SK-N-SH (cell line): ENCODE data around the gene MCTP2. TPM values are rescaled to one million over a fixed set of nuclear protein-coding genes. Genes with fewer than 3 reads are reported as not detected.

Experiments
- CTCF ChIA-PET: fragments of 300-600, 350-600 bp; formaldehyde crosslinking; extraction: SDS; loops from one replicate; lab custom pipeline; 2021; lab: Yijun Ruan, JAX
- POLR2A ChIA-PET: fragments of 350-600 bp; sonication (Branson Sonifier 250); formaldehyde crosslinking; extraction: SDS; loops from one replicate; lab custom pipeline; 2020; ENCODE audit warnings: antibody characterized with exemption, inconsistent platforms; lab: Yijun Ruan, JAX
- DNase-seq: peaks from one replicate; pipeline ENCODE4 v3.0.0; 2012
- H2AFZ ChIP-seq: fragments of 200-600 bp; sonication (generic); 2 replicates; pipeline ENCODE4 v1.8.1; 2016; ENCODE audit warnings: antibody characterized with exemption, mild to moderate bottlenecking, low read depth
- H3F3A ChIP-seq: fragments of 200-600 bp; sonication (generic); replicated peaks from 2 replicates; pipeline ENCODE3; 2016; ENCODE audit warnings: antibody characterized with exemption, mild to moderate bottlenecking; ENCODE audit not compliant: insufficient read depth
- H3K27ac ChIP-seq, 2 experiments: fragments of 200-500 bp in 1 of 2; fragments of 200-600 bp in 1 of 2; sonication (Bioruptor generic) in 1 of 2; sonication (generic), shearing (Covaris generic) in 1 of 2; 2 replicates each; pipeline versions ENCODE4 v1.5.1 to v1.6.1; 2014 to 2016; ENCODE audit warnings: low read depth in 2 of 2, inconsistent platforms in 1 of 2, low read length in 1 of 2, mild to moderate bottlenecking in 1 of 2, mixed read lengths in 1 of 2
- H3K27me3 ChIP-seq: fragments of 200-600 bp; sonication (generic), shearing (Covaris generic); 2 replicates; pipeline ENCODE4 v1.6.1; 2016; ENCODE audit warnings: mixed run types; ENCODE audit not compliant: insufficient read depth
- H3K36me3 ChIP-seq, 2 experiments: fragments of 200-500 bp in 1 of 2; fragments of 200-600 bp in 1 of 2; sonication (Bioruptor generic) in 1 of 2; sonication (generic) in 1 of 2; replicated peaks in 1 of 2; 2 replicates each; pipeline versions ENCODE3 to v1.5.1; 2014 to 2016; ENCODE audit warnings: low read length in 1 of 2, mild to moderate bottlenecking in 1 of 2; ENCODE audit not compliant: insufficient read depth in 2 of 2, control insufficient read depth in 1 of 2
- H3K4me1 ChIP-seq, 2 experiments: fragments of 200-500 bp in 1 of 2; fragments of 200-600 bp in 1 of 2; sonication (Bioruptor generic) in 1 of 2; sonication (generic), shearing (Covaris generic) in 1 of 2; 2 replicates each; pipeline versions ENCODE4 v1.5.1 to v1.6.1; 2014 to 2016; ENCODE audit warnings: low read depth in 1 of 2, low read length in 1 of 2, mixed run types in 1 of 2; ENCODE audit not compliant: insufficient read depth in 2 of 2, control insufficient read depth in 1 of 2
- H3K4me2 ChIP-seq: fragments of 200-600 bp; sonication (generic), shearing (Covaris generic); 2 replicates; pipeline ENCODE4 v1.6.1; 2017; ENCODE audit warnings: mixed run types
- H3K4me3 ChIP-seq, 2 experiments: fragments of 200-500 bp in 1 of 2; fragments of 200-600 bp in 1 of 2; sonication (Bioruptor generic) in 1 of 2; sonication (generic), shearing (Covaris generic) in 1 of 2; 2 replicates each; pipeline versions ENCODE4 v1.5.1 to v1.8.1; 2014 to 2016; ENCODE audit warnings: low read depth in 2 of 2, inconsistent platforms in 1 of 2, low read length in 1 of 2, mild to moderate bottlenecking in 1 of 2, mixed read lengths in 1 of 2, moderate library complexity in 1 of 2
- H3K79me2 ChIP-seq: fragments of 200-600 bp; sonication (generic); 2 replicates; pipeline ENCODE4 v1.8.1; 2017; ENCODE audit warnings: mild to moderate bottlenecking; ENCODE audit not compliant: insufficient read depth
- H3K9ac ChIP-seq: fragments of 200-600 bp; sonication (generic); 2 replicates; pipeline ENCODE4 v1.6.1; 2017; ENCODE audit warnings: mixed run types
- H3K9me2 ChIP-seq: fragments of 200-600 bp; sonication (generic); 2 replicates; pipeline ENCODE4 v1.6.1; 2017; ENCODE audit warnings: mixed run types
- H3K9me3 ChIP-seq: fragments of 200-600 bp; sonication (generic); 2 replicates; pipeline ENCODE4 v1.6.1; 2017; ENCODE audit warnings: mixed run types, mild to moderate bottlenecking, moderate library complexity
- H4K20me1 ChIP-seq: fragments of 200-600 bp; sonication (generic); 2 replicates; pipeline ENCODE4 v1.6.1; 2017; ENCODE audit warnings: mild to moderate bottlenecking, mixed run types; ENCODE audit not compliant: insufficient read depth
- CHD2 ChIP-seq: fragments of 150-350 bp; IDR thresholded peaks from 2 replicates; pipeline ENCODE4 v1.6.1; 2018; ENCODE audit warnings: low read length; ENCODE audit not compliant: partially characterized antibody
- ELF1 ChIP-seq: IDR thresholded peaks from 2 replicates; pipeline ENCODE4 v1.4.0; 2012
- EP300 ChIP-seq, 2 experiments: IDR thresholded peaks; 2 replicates each; pipeline versions ENCODE4 v1.4.0 to v1.6.1; 2012; ENCODE audit warnings: borderline replicate concordance in 1 of 2, low read depth in 1 of 2, low read length in 1 of 2
- JUND ChIP-seq: IDR thresholded peaks from 2 replicates; pipeline ENCODE4 v1.4.0; 2012
- MAX ChIP-seq: IDR thresholded peaks from 2 replicates; pipeline ENCODE4 v1.4.0; 2012; ENCODE audit warnings: low read depth
- MXI1 ChIP-seq: IDR thresholded peaks from 2 replicates; pipeline ENCODE4 v1.6.1; 2012; ENCODE audit warnings: mild to moderate bottlenecking, low read depth, low read length, improper control_type of control experiment
- NFIC ChIP-seq: IDR thresholded peaks from 2 replicates; pipeline ENCODE4 v1.4.0; 2012; ENCODE audit warnings: borderline replicate concordance
- NRF1 ChIP-seq: IDR thresholded peaks from 2 replicates; pipeline ENCODE4 v1.6.1; 2012; ENCODE audit warnings: low read depth, mild to moderate bottlenecking, low read length
- POLR2AphosphoS5 ChIP-seq: IDR thresholded peaks from 2 replicates; pipeline ENCODE4 v1.6.1; 2012; ENCODE audit warnings: low read depth, low read length
- RAD21 ChIP-seq: IDR thresholded peaks from 2 replicates; pipeline ENCODE4 v1.6.1; 2012; ENCODE audit warnings: mild to moderate bottlenecking, low read length
- SIN3A ChIP-seq: IDR thresholded peaks from 2 replicates; pipeline ENCODE4 v1.6.1; 2012; ENCODE audit warnings: low read depth, mild to moderate bottlenecking, low read length, moderate library complexity, borderline replicate concordance
- SMC3 ChIP-seq: IDR thresholded peaks from 2 replicates; pipeline ENCODE4 v1.6.1; 2012; ENCODE audit warnings: low read depth, low read length, improper control_type of control experiment
- TAF1 ChIP-seq: IDR thresholded peaks from 2 replicates; pipeline ENCODE4 v1.6.1; 2012; ENCODE audit warnings: low read depth, mild to moderate bottlenecking, low read length, moderate library complexity, borderline replicate concordance
- TCF12 ChIP-seq: IDR thresholded peaks from 2 replicates; pipeline ENCODE4 v1.4.0; 2012
- USF1 ChIP-seq: IDR thresholded peaks from 2 replicates; pipeline ENCODE4 v1.4.0; 2012; ENCODE audit warnings: low read depth, borderline replicate concordance
- WGBS: methylation state at CpG from one replicate; pipeline ENCODE4 v1.1.6; 2017; ENCODE audit warnings: low lambda C conversion rate; 5-methylcytosine and 5-hydroxymethylcytosine counted together
- polyA plus RNA-seq, 3 experiments: library from polyadenylated mRNA; depleted of rRNA; stranded (reverse); fragments of >200 nt; gene quantifications; 2 replicates each; pipeline ENCODE4 v1.2.3, GENCODE V29; 2012
- TF ChIP-seq, protein P1 (sequence below): fragments of 150-350 bp; IDR thresholded peaks from 2 replicates; pipeline ENCODE4 v1.6.1; 2017; ENCODE audit warnings: antibody characterized with exemption, low read length, low read depth, borderline replicate concordance
- TF ChIP-seq, protein P2 (sequence below): IDR thresholded peaks from 2 replicates; pipeline ENCODE4 v1.4.0; 2012; ENCODE audit warnings: low read depth, borderline replicate concordance

MCTP2 gene
- polyA plus RNA-seq, 1 of the 3 experiments (the other 2 are of a cell fraction) = 0.26 TPM

- POLR2A ChIA-PET = no interaction called here
- 63% methylated on average over 7 of the region's 7 CpGs for WGBS
- TF ChIP-seq RAD21 (no peak), SMC3 (no peak), NFIC (no peak), ELF1 (no peak), TCF12 (no peak), JUND (no peak), USF1 (no peak), MXI1 (no peak), TAF1 (no peak), CHD2 (no peak), POLR2AphosphoS5 (no peak), MAX (no peak), NRF1 (no peak), EP300 (IDR thresholded peaks at IDR 0.05; ENCODE audit: borderline replicate concordance in 1 of 2, low read depth in 1 of 2, low read length in 1 of 2) (no peak), SIN3A (no peak)
- TF ChIP-seq, protein P1, sequence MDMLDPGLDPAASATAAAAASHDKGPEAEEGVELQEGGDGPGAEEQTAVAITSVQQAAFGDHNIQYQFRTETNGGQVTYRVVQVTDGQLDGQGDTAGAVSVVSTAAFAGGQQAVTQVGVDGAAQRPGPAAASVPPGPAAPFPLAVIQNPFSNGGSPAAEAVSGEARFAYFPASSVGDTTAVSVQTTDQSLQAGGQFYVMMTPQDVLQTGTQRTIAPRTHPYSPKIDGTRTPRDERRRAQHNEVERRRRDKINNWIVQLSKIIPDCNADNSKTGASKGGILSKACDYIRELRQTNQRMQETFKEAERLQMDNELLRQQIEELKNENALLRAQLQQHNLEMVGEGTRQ = no peak
- TF ChIP-seq, protein P2, sequence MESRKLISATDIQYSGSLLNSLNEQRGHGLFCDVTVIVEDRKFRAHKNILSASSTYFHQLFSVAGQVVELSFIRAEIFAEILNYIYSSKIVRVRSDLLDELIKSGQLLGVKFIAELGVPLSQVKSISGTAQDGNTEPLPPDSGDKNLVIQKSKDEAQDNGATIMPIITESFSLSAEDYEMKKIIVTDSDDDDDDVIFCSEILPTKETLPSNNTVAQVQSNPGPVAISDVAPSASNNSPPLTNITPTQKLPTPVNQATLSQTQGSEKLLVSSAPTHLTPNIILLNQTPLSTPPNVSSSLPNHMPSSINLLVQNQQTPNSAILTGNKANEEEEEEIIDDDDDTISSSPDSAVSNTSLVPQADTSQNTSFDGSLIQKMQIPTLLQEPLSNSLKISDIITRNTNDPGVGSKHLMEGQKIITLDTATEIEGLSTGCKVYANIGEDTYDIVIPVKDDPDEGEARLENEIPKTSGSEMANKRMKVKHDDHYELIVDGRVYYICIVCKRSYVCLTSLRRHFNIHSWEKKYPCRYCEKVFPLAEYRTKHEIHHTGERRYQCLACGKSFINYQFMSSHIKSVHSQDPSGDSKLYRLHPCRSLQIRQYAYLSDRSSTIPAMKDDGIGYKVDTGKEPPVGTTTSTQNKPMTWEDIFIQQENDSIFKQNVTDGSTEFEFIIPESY = no peak
- H3K9ac ChIP-seq = no peak overlapping the region
- no peaks in the 10 kb centered on the region for H3K4me1 ChIP-seq
- no peaks in the 10 kb centered on the region for H3K27me3 ChIP-seq
- H3K9me2 ChIP-seq = no peaks in the 10 kb centered on the region
- H3K36me3 ChIP-seq = no peaks in the 10 kb centered on the region
- H3K79me2 ChIP-seq = no peaks in the 10 kb centered on the region
- CTCF ChIA-PET = interaction anchor here (1.4 kb wide), 1 partner anchor 8 kb away, joined by 4 read pairs; no protein-coding TSS in a partner anchor
- no peak overlapping the region for H2AFZ ChIP-seq
- H4K20me1 ChIP-seq = no peaks in the 10 kb centered on the region
- H3K4me2 ChIP-seq = no peak overlapping the region
- no peaks in the 10 kb centered on the region for H3K9me3 ChIP-seq
- no peak overlapping the region for H3K4me3 ChIP-seq
- no peak overlapping the region for H3K27ac ChIP-seq
- DNase-seq = no peak
- H3F3A ChIP-seq = no peaks in the 10 kb centered on the region
Measured at GRCh38 chr15:94360251-94360685, 128.9 kb downstream of the MCTP2 start.
